ENCODE results near the gene OTUD5. TPM values are rescaled to one million over a fixed set of nuclear protein-coding genes. Genes with fewer than 3 reads are reported as not detected.

OTUD5 gene
- total RNA-seq, 2 donors from 2014 or later: 50.3 to 56.5 TPM

- Mint-ChIP-seq H3K27me3 (ENCODE audit: insufficient read depth) (no peaks in the 10 kb centered on the region), H3K4me1 (peaks cover 16% of the 10 kb centered on the region), H3K9me3 (peaks cover 62% of the 10 kb centered on the region), H3K36me3 (ENCODE audit: low read depth) (peaks cover 54% of the 10 kb centered on the region), H3K27ac (no peak overlapping the region), H3K4me3 (no peak overlapping the region)
- Histone ChIP-seq H3K27me3 (ENCODE audit: control insufficient read depth, insufficient read depth, low read length, poor library complexity, severe bottlenecking) (no peaks in the 10 kb centered on the region), H3K36me3 (ENCODE audit: control insufficient read depth, insufficient read depth, low read length) (peaks cover 45% of the 10 kb centered on the region), H3K9ac (ENCODE audit: extremely low read depth, low read length, poor library complexity, severe bottlenecking) (no peak overlapping the region), H3K9me3 (ENCODE audit: control insufficient read depth, low read length) (no peaks in the 10 kb centered on the region), H3K4me3 (ENCODE audit: low read length) (no peak overlapping the region), H3K27ac (ENCODE audit: low read depth, low read length) (no peak overlapping the region), H3K4me1 (ENCODE audit: control insufficient read depth, insufficient read depth, low read length) (peaks cover 3% of the 10 kb centered on the region)
- WGBS, 2 experiments (ENCODE audit: insufficient coverage in 1 of 2, insufficient read length in 1 of 2): 93% methylated on average over 7 of the region's 7 CpGs; no CpG with 5 or more reads in 1 of the 2 experiments
- TF ChIP-seq CTCF (conservative IDR thresholded peaks at IDR 0.05): no peak
- DNase-seq: no peak
These were observed 22.7 kb downstream of the OTUD5 start for GRCh38 chrX:48934581-48935300.

GRCh38 chrX:48933757-48934156 is 23.6 kb downstream of the OTUD5 start:
- peaks cover 46% of the 10 kb centered on the region for H3K36me3 Mint-ChIP-seq (ENCODE audit: low read depth)
- peaks cover 59% of the 10 kb centered on the region for H3K9me3 Mint-ChIP-seq
- H3K27me3 Mint-ChIP-seq (ENCODE audit: insufficient read depth): no peaks in the 10 kb centered on the region

GRCh38 chrX:48927736-48928382 is 29.5 kb downstream of the OTUD5 start:
- Histone ChIP-seq H3K27me3 (ENCODE audit: control insufficient read depth, insufficient read depth, low read length, poor library complexity, severe bottlenecking) (no peaks in the 10 kb centered on the region), H3K9ac (ENCODE audit: extremely low read depth, low read length, poor library complexity, severe bottlenecking) (no peak overlapping the region), H3K4me3 (ENCODE audit: low read length) (no peak overlapping the region), H3K9me3 (ENCODE audit: control insufficient read depth, low read length) (no peaks in the 10 kb centered on the region), H3K36me3 (ENCODE audit: control insufficient read depth, insufficient read depth, low read length) (peaks cover 24% of the 10 kb centered on the region), H3K4me1 (ENCODE audit: control insufficient read depth, insufficient read depth, low read length) (no peaks in the 10 kb centered on the region), H3K27ac (ENCODE audit: low read depth, low read length) (no peak overlapping the region)
- peaks cover 25% of the 10 kb centered on the region for H3K4me1 Mint-ChIP-seq
- no peaks in the 10 kb centered on the region for H3K27me3 Mint-ChIP-seq (ENCODE audit: insufficient read depth)
- peaks cover 47% of the 10 kb centered on the region for H3K36me3 Mint-ChIP-seq (ENCODE audit: low read depth)
- TF ChIP-seq CTCF (conservative IDR thresholded peaks at IDR 0.05): no peak
- H3K9me3 Mint-ChIP-seq: peaks cover 57% of the 10 kb centered on the region
- peak overlapping the region; percentile 92 for H3K27ac Mint-ChIP-seq
- 13% methylated on average over 2 of the region's 2 CpGs; no CpG with 5 or more reads in 1 of the 2 experiments for WGBS, 2 experiments (ENCODE audit: insufficient coverage in 1 of 2, insufficient read length in 1 of 2)
- DNase-seq: peak; percentile 82
- H3K4me3 Mint-ChIP-seq: peak overlapping the region; percentile 45

More at GRCh38 chrX:48933757-48934156, 23.6 kb downstream of the OTUD5 start:
- Mint-ChIP-seq H3K4me3 (no peak overlapping the region), H3K27ac (no peak overlapping the region), H3K4me1 (peaks cover 16% of the 10 kb centered on the region)
- no peak overlapping the region for H3K27ac ChIP-seq (ENCODE audit: low read depth, low read length)
- WGBS, 2 experiments (ENCODE audit: insufficient coverage in 1 of 2, insufficient read length in 1 of 2): 92 to 100% methylated on average over 1 to 2 of the region's 2 CpGs
- no peaks in the 10 kb centered on the region for H3K9me3 ChIP-seq (ENCODE audit: control insufficient read depth, low read length)
- H3K27me3 ChIP-seq (ENCODE audit: control insufficient read depth, insufficient read depth, low read length, poor library complexity, severe bottlenecking): no peaks in the 10 kb centered on the region
- no peak overlapping the region for H3K9ac ChIP-seq (ENCODE audit: extremely low read depth, low read length, poor library complexity, severe bottlenecking)
- no peak for DNase-seq
- peaks cover 36% of the 10 kb centered on the region for H3K36me3 ChIP-seq (ENCODE audit: control insufficient read depth, insufficient read depth, low read length)
- no peak overlapping the region for H3K4me3 ChIP-seq (ENCODE audit: low read length)
- H3K4me1 ChIP-seq (ENCODE audit: control insufficient read depth, insufficient read depth, low read length): peaks cover 3% of the 10 kb centered on the region
- no peak for TF ChIP-seq CTCF (conservative IDR thresholded peaks at IDR 0.05)

All from endodermal cell (in vitro differentiated cells).